ENCODE data around the gene ROBO1. TPM values are rescaled to one million over a fixed set of nuclear protein-coding genes. Genes with fewer than 3 reads are reported as not detected.

The ROBO1 gene
- total RNA-seq, 1 donor from 2014 or later, result 182 TPM

DNA sequence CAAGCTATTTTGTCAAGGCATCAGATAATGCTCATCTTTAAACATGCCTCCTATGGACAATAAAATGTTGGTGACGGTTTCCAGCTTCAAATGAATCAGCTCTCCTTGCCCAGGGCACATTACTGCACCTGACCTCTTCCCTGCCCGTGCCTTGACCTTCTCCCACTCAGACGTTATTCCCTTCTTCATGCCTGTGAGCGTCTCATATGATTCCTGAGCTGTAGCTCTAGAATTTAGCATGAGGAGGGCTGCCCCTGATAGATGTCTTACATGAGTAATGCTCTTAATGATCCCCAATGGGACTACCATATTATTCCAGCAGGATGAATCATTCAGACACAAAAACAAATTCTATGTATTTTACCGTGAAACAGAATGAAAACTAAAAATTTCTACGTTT lies 762.7 kb downstream of the ROBO1 start:
- peak overlapping the region; percentile 25 for H3K4me3 Mint-ChIP-seq
- H3K27ac Mint-ChIP-seq, result no peak overlapping the region
- no peaks in the 10 kb centered on the region for H3K9me3 Mint-ChIP-seq
- TF ChIP-seq, protein P1, sequence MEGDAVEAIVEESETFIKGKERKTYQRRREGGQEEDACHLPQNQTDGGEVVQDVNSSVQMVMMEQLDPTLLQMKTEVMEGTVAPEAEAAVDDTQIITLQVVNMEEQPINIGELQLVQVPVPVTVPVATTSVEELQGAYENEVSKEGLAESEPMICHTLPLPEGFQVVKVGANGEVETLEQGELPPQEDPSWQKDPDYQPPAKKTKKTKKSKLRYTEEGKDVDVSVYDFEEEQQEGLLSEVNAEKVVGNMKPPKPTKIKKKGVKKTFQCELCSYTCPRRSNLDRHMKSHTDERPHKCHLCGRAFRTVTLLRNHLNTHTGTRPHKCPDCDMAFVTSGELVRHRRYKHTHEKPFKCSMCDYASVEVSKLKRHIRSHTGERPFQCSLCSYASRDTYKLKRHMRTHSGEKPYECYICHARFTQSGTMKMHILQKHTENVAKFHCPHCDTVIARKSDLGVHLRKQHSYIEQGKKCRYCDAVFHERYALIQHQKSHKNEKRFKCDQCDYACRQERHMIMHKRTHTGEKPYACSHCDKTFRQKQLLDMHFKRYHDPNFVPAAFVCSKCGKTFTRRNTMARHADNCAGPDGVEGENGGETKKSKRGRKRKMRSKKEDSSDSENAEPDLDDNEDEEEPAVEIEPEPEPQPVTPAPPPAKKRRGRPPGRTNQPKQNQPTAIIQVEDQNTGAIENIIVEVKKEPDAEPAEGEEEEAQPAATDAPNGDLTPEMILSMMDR (conservative IDR thresholded peaks at IDR 0.05), result no peak
- peaks cover 32% of the 10 kb centered on the region for H3K4me1 Mint-ChIP-seq (ENCODE audit: unreplicated experiment)
- DNase-seq (ENCODE audit: extremely low spot score, unreplicated experiment), result no peak
- H3K36me3 Mint-ChIP-seq, result peaks cover 8% of the 10 kb centered on the region
- H3K27me3 Mint-ChIP-seq, result peaks cover 2% of the 10 kb centered on the region

DNA sequence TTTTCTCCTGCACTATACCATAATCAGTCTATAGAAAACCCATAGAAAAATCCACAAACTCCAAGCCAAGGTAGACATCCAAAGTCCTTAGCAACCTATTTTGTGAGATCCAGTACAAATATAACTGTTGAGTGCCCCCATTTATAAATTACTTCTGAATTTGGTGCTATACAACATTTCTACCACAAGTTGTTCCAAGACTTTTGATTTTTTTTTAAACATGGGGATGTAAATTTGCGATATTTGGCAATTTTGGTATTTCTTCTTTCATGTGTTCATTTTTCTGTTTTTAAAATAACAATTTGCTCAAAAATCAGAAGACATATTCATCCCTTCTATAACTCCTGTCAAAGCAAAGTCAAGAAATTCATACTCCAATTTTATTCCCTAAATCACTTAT lies 763.8 kb downstream of the ROBO1 start:
- Mint-ChIP-seq H3K4me3 (no peak overlapping the region), H3K27ac (no peak overlapping the region), H3K27me3 (no peaks in the 10 kb centered on the region), H3K9me3 (no peaks in the 10 kb centered on the region), H3K4me1 (ENCODE audit: unreplicated experiment) (peaks cover 27% of the 10 kb centered on the region), H3K36me3 (peaks cover 13% of the 10 kb centered on the region)
- DNase-seq (ENCODE audit: extremely low spot score, unreplicated experiment), result no peak
- TF ChIP-seq, protein P1 (conservative IDR thresholded peaks at IDR 0.05), result peak; percentile 53

- Mint-ChIP-seq H3K4me1 (ENCODE audit: unreplicated experiment) (peaks cover 22% of the 10 kb centered on the region), H3K4me3 (no peak overlapping the region), H3K36me3 (peaks cover 18% of the 10 kb centered on the region), H3K27ac (no peak overlapping the region), H3K27me3 (no peaks in the 10 kb centered on the region), H3K9me3 (peaks cover 4% of the 10 kb centered on the region)
- TF ChIP-seq, protein P1 (conservative IDR thresholded peaks at IDR 0.05), result no peak
- no peak for DNase-seq (ENCODE audit: extremely low spot score, unreplicated experiment)
These were observed 765.1 kb downstream of the ROBO1 start for GRCh38 chr3:79002465-79003372.

- H3K27ac Mint-ChIP-seq, result no peak overlapping the region
- TF ChIP-seq, protein P1 (conservative IDR thresholded peaks at IDR 0.05), result no peak
- no peaks in the 10 kb centered on the region for H3K27me3 Mint-ChIP-seq
- H3K9me3 Mint-ChIP-seq, result peaks cover 4% of the 10 kb centered on the region
- H3K36me3 Mint-ChIP-seq, result peaks cover 30% of the 10 kb centered on the region
- no peak overlapping the region for H3K4me3 Mint-ChIP-seq
- no peak for DNase-seq (ENCODE audit: extremely low spot score, unreplicated experiment)
- H3K4me1 Mint-ChIP-seq (ENCODE audit: unreplicated experiment), result peaks cover 22% of the 10 kb centered on the region
These were observed 766.5 kb downstream of the ROBO1 start for GRCh38 chr3:79001255-79001654.

DNA sequence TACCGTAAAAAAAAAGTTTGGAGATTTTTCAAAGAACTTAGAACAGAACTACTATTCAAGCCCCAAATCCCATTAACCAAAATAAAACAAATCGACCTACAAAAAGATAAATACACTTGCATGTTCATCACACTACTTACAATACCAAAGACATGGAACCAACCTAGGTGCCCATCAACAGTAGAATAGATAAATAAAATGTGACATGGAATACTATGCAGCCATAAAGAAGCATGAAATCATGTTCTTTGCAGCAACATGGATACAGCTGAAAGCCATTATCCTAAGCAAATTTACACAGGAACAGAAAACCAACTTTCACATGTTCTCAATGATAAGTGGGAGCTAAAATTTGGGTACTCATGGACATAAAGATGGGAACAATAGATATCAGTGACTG lies 768.7 kb downstream of the ROBO1 start:
- Mint-ChIP-seq H3K36me3 (peaks cover 32% of the 10 kb centered on the region), H3K4me3 (no peak overlapping the region), H3K4me1 (ENCODE audit: unreplicated experiment) (peaks cover 28% of the 10 kb centered on the region), H3K27me3 (no peaks in the 10 kb centered on the region), H3K9me3 (peaks cover 4% of the 10 kb centered on the region), H3K27ac (no peak overlapping the region)
- DNase-seq (ENCODE audit: extremely low spot score, unreplicated experiment), result no peak
- TF ChIP-seq, protein P1 (conservative IDR thresholded peaks at IDR 0.05), result no peak
